ENCODE measurements around the gene GJD4.

GJD4 gene

DNA sequence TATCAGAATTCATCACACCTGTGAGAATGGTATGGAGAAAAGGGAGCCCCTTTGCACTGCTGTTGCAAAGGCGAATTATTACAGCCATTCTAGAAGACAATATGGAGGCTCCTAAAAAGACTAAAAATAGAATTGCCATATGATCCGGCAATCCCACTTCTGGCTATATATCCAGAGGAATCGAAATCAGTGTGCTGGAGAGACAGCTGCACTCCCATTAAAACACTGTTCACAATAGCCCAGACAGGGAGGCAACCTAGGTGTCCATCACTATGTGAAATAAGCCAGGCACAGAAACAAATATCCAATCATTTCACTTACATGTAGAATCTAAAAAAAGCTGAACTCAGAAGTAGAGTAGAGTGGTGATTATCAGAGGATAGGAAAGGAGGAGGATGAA lies 26.0 kb upstream of the GJD4 start:
- no peak for DNase-seq (ENCODE audit: low read depth)

DNA sequence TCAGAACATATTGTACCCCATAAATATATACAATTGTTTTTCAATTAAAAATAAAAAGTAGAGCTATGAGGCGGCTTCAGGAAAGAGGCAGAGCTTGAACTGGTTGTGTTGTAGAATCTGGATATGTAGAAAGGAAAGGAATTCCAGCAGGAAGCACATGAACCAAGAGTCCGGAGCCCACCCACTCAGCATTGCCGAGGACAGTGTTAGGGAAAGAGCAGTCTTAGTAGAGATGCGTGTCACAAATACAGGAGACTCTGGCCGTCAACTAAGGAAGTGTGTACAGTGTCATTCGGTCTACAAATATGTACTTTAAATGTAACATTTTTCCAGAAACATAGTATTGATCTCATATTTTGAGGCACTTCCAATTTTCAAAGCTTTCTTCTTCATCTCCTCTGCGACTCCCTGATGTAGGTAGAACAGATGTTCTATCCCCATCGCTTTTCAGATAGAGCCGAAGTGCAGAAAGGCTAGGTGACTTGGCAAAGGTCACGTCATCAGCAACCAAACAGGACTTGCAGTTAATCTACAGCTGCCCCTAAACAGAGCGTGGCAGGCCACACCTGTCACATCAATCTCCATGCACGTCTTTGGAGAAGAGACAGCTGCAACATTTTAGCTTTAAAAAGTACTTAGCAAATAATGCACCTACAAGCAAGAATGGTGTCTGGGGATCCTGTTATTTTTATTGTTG lies 25.3 kb upstream of the GJD4 start:
- no peak for DNase-seq (ENCODE audit: low read depth)

DNA sequence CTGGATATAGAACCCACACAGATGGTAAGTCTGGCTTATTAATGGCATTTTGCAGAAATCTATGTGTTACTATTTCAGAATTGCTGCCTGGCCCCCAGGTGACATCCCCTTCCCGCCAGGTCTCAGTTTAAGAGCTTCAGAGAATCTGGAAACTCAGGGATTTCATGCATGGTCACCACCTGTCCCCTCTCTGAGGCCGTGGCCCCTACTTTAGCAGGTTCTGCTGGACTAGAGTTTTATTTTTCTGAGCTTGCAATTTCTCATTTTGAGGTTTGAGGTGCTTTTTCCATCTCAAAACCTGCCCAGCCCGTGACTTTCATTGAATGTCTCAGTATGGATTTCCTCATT lies 24.7 kb upstream of the GJD4 start:
- DNase-seq (ENCODE audit: low read depth) = no peak

DNA sequence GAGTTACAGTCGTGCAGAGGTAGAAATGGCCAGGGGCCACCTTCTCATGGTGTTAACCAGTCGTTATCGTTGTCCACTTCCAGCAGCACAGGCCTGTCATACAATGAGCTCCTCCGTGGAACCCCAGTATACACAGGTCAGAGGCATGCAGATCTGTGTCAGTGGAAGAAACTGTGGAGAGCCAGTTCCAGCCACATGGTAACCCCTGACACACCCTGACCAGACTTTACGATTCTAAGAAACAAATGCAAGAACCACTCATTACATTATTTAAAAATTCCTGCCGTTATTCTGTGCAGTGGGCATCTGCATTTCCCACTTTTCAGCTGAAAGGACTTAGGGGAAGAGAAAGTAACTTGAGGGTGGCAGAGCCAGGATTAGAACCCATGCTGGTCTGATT lies 23.5 kb upstream of the GJD4 start:
- DNase-seq (ENCODE audit: low read depth) = no peak

DNA sequence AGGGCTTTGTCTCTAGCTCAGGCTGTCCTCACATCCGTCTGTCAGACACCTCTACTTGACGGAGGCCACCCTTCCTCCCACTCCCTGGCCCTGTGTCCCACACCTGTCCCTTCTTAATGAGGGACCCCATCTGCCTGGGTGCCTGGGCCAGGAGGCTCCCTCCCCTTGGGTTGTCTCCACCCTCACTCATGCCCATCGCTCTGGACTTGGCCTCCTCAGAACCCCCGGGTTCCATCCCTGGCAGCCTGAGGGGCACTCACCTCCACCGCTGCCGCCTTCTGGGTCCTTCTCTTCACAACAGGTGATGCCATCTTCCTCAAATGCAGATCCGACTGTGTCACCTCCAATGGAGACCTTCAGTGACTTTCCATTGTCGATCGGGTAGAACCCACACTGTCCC lies 20.2 kb upstream of the GJD4 start:
- DNase-seq (ENCODE audit: low read depth) = no peak

DNA sequence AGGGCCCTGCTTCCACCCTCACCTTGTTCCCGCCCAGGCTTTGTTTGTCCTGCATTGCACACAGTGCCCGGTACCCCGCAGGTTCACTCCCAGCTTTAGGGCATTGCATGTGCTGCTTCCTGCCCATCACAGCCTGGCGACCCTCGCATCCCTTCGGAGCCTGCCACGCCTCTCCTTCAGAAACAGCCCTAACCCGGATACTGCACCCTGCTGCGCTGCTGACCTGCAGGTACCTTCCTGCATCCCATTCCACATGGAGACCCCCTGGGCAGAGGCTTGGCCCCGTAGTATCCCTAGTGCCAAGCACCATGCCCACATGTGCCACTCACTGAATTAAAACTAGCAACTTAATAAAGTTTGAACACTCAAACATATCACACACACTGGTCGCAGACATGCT lies 19.8 kb upstream of the GJD4 start:
- DNase-seq (ENCODE audit: low read depth) = no peak

DNA sequence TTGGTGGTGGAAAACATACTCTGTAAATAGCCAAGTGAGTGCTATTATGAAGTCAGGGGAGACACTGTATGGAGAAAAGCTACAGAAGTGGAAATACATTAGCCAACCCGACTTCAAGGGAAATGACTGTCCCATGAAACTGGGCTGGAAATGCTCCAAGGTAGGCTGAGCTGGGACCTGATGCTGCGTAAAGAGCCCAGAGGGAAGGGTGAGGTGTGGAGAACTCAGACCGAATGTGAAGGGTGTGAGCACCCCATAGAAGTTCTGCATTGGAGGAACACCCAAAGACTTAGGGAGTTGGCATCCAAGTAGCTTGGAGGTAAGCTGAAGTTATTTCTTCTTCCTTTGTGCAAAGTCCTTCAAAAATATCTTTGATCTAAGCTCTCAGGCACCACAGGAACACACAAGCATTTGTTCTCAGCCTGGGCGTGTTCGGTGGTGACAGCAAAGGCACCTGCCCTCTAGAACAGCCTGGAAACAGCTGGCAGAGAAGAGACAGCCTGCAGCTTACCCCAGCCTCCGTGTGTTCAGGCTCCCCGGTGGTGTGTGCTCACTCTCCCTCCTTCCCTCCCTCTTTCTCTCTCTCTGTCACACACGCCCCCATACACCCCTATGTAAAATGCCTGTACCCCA lies 19.1 kb upstream of the GJD4 start:
- DNase-seq (ENCODE audit: low read depth) = no peak

DNA sequence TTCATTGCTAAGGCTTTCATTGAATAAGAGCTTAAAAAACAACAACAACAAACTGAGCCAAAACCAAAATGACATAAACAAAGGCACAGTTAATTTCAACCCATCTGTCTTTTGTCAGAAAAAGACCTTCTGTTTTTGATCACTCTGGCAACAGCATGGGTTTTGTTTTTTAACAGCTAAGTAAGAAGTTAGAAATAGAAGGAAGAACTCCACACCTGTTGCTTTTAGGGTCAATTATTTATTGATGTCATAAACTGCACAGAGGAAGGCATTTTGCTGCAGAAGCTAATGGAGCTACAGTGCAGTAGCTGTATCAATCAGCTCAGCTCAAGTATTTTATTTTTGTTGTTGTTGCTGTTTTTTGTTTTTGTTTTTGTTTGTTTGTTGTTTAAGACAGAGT lies 16.3 kb upstream of the GJD4 start:
- no peak for DNase-seq (ENCODE audit: low read depth)

DNA sequence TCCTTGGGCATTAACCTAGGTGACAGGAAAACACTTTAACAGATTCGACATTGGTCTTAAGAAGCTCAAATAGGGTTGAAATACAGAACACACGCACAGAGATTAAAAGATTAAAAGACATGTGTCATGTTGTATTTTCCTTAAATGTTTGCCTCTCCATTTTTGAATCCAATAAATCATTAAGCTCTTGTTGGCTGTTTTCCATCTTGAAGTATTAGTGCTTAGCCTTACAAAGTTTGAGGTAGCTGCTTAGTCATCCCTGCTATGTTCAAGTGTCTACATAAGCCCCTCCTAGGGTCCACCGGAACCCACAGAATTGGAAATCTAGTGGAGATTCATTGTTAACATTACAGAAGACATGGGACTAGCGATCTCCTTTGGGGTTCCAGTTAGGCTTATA lies 12.7 kb upstream of the GJD4 start:
- DNase-seq (ENCODE audit: low read depth) = no peak

DNA sequence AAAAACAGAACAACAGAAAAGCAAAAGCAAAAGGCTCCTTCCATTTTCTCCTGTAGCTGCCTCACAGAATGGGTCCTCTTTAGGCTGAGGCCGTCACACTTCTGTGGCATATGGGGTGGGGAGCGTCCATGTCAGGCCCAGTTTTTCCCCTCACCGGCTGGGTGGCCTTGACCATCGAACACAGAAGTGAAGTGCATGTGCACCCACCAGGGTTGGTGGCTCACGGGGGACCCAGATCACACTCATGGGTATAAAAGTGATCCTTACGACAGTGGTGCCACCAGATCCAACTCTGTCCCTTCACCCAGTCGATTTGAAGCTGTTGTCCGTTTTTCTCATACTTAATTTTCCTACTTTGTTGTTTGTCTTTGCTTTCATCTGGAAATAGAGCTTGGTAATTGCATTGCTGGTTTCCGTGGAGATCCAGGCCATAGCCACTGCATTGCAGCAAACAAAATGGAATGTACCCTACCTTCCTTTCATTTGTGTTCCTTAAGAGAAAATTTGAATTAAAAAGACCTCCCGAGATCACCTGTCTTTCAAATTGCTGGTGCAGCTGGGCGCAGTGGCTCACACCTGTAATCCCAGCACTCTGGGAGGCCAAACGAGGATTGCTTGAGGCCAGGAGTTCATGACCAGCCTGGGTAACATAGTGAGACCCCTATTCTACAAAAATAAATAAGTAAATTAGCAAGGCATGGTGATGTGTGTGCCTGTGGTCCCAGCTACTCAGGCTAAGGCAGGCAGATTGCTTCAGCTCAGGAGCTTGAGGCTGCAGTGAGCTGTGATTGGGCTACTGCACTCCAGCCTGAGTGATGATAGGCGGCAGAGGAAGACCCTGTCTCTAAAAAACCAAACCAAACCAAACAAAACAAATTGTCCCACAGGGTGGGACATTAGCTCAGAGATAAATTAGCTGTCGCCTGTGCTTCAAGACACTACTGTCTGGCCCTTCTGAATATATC lies 10.7 kb upstream of the GJD4 start:
- DNase-seq (ENCODE audit: low read depth) = no peak

DNA sequence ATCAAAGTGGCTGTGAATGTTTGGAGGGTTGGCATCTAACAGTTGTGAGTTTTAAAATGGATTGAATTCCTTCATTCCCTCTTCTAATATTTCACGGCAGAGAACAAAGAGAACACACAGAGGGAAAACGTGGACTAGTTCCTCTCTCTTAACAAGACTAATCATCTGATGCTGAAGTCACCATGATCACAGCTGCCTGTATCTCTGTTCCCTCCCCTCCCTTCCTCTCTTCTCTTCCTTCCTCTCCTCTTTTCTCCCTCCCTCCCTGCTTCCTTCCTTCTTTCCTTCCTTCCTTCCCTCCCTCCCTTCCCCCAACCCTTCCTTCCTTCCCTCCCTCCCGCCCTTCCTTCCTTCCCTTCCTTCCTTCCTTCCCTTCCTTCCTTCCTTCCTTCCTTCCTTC lies 10.0 kb upstream of the GJD4 start:
- DNase-seq (ENCODE audit: low read depth) = no peak

DNA sequence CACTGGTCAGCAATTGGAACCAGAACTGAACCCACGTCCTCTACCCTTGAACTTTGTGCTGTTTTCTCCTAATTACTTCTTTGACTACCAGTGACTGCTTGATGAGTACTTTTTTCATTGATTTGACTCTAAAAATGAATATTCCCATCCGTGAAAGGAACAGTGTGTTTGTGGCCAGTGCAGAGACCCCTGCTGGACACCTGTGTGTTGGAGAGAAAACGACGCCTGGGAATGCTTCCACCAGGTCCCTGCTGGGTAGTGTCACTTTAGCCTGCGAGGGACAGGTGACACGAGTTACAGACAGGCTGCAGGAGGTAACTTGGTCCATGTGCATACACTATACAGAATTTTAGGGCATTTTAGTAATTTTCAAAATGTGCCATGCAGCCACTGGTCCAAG lies 6.8 kb upstream of the GJD4 start:
- no peak for DNase-seq (ENCODE audit: low read depth)

DNA sequence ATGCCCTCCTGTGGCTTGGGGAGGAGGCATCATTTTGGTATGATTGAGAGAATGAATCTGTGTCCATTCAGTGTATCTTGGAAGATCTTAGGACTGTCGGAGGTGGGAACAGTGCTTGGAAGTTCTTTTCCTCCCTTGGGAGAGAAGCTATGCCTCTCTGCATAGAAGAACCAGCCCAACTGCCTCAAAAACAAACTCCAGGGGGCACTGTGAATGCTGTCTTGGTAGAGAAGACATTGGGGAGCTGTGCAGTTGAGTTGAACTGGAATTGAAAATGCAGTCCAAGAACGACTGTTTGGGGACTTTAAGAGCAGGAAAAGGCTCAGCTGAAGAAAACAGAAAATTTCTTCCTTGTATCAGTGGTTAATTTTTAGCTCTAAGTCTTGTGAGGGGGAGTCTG lies 4.9 kb upstream of the GJD4 start:
- no peak for DNase-seq (ENCODE audit: low read depth)

DNA sequence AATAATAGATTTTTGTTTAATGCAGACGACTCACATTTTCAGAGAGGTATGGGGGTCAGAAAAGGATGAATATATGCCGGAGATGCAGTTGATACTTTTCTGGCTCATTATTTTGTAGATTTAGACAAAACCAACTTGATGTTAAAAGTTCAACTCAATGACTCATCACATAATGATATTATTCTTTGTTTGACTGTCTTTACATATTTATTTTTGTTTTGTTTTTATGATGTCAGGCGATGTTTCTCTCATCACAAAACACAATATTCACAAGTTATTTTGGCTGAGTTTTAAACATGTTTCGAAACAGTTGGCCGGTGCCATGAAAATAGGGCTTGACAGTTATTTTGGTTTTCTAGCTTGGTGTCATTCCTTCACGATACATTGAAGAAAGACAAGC lies 1.3 kb downstream of the GJD4 start:
- no peak for DNase-seq (ENCODE audit: low read depth)

DNA sequence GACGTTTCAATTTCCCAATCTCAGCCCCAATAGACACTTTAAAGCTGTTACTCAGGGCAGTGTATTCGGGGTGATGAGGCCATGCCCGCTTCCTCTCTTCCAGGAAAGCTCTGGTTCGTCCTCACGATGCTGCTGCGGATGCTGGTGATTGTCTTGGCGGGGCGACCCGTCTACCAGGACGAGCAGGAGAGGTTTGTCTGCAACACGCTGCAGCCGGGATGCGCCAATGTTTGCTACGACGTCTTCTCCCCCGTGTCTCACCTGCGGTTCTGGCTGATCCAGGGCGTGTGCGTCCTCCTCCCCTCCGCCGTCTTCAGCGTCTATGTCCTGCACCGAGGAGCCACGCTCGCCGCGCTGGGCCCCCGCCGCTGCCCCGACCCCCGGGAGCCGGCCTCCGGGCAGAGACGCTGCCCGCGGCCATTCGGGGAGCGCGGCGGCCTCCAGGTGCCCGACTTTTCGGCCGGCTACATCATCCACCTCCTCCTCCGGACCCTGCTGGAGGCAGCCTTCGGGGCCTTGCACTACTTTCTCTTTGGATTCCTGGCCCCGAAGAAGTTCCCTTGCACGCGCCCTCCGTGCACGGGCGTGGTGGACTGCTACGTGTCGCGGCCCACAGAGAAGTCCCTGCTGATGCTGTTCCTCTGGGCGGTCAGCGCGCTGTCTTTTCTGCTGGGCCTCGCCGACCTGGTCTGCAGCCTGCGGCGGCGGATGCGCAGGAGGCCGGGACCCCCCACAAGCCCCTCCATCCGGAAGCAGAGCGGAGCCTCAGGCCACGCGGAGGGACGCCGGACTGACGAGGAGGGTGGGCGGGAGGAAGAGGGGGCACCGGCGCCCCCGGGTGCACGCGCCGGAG lies 2.6 kb downstream of the GJD4 start:
- DNase-seq (ENCODE audit: low read depth) = no peak

DNA sequence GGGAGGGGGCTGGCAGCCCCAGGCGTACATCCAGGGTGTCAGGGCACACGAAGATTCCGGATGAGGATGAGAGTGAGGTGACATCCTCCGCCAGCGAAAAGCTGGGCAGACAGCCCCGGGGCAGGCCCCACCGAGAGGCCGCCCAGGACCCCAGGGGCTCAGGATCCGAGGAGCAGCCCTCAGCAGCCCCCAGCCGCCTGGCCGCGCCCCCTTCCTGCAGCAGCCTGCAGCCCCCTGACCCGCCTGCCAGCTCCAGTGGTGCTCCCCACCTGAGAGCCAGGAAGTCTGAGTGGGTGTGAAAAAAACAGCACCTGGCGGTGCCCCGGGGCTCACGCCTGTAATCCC lies 3.2 kb downstream of the GJD4 start:
- no peak for DNase-seq (ENCODE audit: low read depth)

DNA sequence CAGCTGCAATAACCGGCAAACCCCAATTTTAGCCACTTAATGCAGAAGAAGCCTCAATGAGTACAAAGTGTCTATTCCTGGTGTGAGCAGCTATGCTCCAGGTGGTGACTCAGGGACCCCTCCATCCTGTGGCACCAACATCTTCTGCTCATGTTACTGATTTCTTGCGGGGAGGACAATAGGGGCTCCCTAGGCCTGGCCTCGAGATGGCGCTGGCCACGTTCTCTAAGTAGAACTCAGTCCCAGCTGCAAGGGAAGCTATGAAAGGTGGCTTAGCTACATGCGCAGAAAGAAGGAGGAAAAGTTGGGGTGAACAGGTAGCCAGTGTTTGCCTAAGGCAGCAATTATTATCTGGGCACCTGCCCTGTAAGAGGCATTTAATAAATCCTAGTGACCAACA lies 6.6 kb downstream of the GJD4 start:
- no peak for DNase-seq (ENCODE audit: low read depth)

DNA sequence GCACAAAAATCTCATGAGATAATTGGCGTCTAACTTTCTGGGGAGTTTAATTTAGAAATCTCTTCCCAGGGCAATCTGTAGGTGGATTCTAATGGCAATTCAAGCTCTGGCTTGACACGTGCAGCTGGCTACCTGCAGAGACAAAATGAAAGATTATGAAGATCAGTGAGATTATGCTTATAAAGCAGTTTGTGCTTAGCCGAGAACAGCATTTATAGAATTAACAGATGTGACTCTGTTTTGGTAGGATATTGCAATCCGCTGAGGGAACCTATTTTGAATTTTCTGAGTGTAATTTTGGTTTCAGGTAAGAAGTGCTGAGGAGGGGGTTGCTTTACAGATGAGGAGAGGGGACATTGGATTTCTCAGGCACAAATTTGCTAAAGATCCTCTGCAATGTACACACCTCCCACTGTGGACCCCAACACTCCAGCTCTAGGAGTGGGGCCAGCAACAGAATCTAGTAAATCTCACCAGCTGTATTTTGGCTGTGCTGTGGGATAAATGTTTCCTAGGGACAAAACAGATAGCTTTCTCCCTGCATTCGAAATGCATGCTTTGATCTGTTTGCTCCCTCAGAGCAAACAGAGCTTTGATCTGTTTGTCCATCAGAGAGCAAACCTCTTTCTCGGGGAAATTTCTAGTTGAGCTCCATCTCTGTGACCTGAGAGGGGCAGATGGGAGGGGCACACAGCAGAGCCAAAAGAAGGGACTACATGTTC lies 7.4 kb downstream of the GJD4 start:
- no peak for DNase-seq (ENCODE audit: low read depth)

DNA sequence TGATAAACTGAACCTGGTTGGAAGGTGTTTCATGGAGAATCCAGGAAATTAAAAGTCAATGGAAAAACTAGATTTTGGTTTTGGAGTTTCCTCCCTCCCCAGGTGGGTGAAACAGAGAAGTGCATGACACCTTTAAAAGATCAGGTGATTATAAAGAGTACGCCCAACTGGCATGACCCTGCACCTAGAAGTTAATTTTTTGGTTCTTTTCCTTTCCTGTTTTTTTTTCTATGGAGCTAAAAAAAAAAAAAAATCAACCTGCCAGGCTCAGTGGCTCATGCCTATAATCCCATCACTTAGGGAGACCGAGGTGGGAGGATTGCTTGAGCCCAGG lies 7.9 kb downstream of the GJD4 start:
- no peak for DNase-seq (ENCODE audit: low read depth)

DNA sequence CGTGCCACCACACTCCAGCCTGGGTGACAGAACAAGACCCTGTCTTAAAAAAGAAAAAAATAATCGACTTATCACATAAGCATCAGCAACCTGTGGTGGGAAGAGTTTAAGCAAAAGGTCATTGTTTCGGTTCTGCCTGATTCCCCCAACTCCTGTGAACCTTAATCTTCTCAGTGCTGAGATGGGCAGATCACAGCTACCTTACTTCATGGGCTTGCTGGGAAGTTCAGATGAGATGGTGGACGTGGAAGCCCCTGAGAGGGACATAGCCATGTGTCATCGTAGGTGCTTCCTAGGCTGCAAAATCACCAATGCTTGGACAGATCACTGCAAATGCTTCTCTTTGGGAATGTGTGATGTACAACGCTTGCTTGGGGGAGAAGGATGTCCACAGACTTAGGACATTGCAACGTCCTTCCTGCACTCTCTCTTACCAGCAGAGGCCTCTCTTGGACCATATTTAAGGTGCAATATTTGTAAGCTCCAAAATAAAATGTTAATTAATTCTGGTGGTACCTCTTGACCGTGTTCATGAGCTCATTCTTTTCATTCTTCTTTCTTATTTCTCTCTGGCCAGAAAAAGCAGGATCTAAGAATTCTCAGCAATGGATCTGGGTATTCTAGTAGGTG lies 8.6 kb downstream of the GJD4 start:
- DNase-seq (ENCODE audit: low read depth) = no peak

DNA sequence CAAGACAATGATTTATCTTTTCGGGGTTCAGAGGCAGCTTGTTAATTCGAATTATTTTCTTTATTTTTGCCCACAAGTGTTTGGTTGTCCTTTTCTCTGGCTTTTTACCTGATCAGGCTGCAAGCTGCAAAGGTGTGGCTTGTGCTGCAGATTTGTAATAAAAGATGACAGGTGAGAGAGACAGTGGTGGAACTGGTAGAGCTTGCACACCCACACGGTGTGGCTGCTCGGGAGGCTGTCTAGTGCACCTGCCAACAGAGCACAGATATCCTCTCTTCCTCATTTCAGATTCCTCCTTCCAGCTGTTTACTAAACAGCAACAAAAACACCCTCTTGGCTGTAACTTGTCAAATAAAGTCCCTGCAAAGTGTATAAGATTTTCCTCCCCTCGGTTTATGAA lies 9.2 kb downstream of the GJD4 start:
- no peak for DNase-seq (ENCODE audit: low read depth)
